IMR-90 (cell line): Measurements from ENCODE around the gene KIF1A.

ENCODE experiments used
- CTCF ChIP-seq: conservative IDR thresholded peaks from 2 replicates; pipeline ENCODE4 v1.5.1; 2012; ENCODE audit warnings: mild to moderate bottlenecking, low read depth, low read length, improper control_type of control experiment
- POLR2A ChIP-seq: IDR thresholded peaks from 2 replicates; pipeline ENCODE4 v1.6.1; 2012; ENCODE audit warnings: mild to moderate bottlenecking, low read depth, low read length
- RCOR1 ChIP-seq: IDR thresholded peaks from 2 replicates; pipeline ENCODE4 v1.6.1; 2012; ENCODE audit warnings: mild to moderate bottlenecking, low read length, improper control_type of control experiment; ENCODE audit not compliant: insufficient replicate concordance
- RFX5 ChIP-seq: IDR thresholded peaks from 2 replicates; pipeline ENCODE4 v1.8.0; 2012; ENCODE audit warnings: low read depth, mild to moderate bottlenecking, low read length, moderate library complexity
- SMC3 ChIP-seq: fragments of 150-350 bp; IDR thresholded peaks from 2 replicates; pipeline ENCODE4 v1.6.1; 2016; ENCODE audit warnings: low read depth, mild to moderate bottlenecking, antibody characterized with exemption, low read length, moderate library complexity
- USF2 ChIP-seq: fragments of 150-350 bp; IDR thresholded peaks from 2 replicates; pipeline ENCODE4 v1.6.1; 2017; ENCODE audit warnings: mild to moderate bottlenecking, antibody characterized with exemption, low read length, low read depth

GRCh38 chr2:240791821-240792628 is 28.0 kb downstream of the KIF1A start:
- TF ChIP-seq CTCF (no peak), RFX5 (no peak), USF2 (no peak), RCOR1 (no peak), SMC3 (no peak), POLR2A (no peak)
